ENCODE data around the gene ZNF76.

Gene ZNF76

GRCh38 chr6:35216851-35217811 is 42.4 kb upstream of the ZNF76 start:
- TF ChIP-seq CTCF (IDR thresholded peaks at IDR 0.05; ENCODE audit: low read length, missing control alignments), result no peak
- H3K4me3 ChIP-seq (replicated peaks; ENCODE audit: low read depth, low read length), result no peak overlapping the region

GRCh38 chr6:35218021-35218420 is 41.5 kb upstream of the ZNF76 start:
- TF ChIP-seq CTCF (IDR thresholded peaks at IDR 0.05; ENCODE audit: low read length, missing control alignments), result no peak
- DNase-seq (ENCODE audit: low read depth), result peak; percentile 58
- H3K4me3 ChIP-seq (replicated peaks; ENCODE audit: low read depth, low read length), result no peak overlapping the region

More at GRCh38 chr6:35216851-35217811, 42.4 kb upstream of the ZNF76 start:
- no peak for DNase-seq (ENCODE audit: low read depth)

- no peak overlapping the region for H3K4me3 ChIP-seq (replicated peaks; ENCODE audit: low read depth, low read length)
- no peak for DNase-seq (ENCODE audit: low read depth)
- TF ChIP-seq CTCF (IDR thresholded peaks at IDR 0.05; ENCODE audit: low read length, missing control alignments), result no peak
Observed at GRCh38 chr6:35218456-35218855, 41.1 kb upstream of the ZNF76 start.

GRCh38 chr6:35219683-35220326 is 39.7 kb upstream of the ZNF76 start:
- no peak for DNase-seq (ENCODE audit: low read depth)
- TF ChIP-seq CTCF (IDR thresholded peaks at IDR 0.05; ENCODE audit: low read length, missing control alignments), result no peak
- H3K4me3 ChIP-seq (replicated peaks; ENCODE audit: low read depth, low read length), result no peak overlapping the region

GRCh38 chr6:35220711-35221110 is 38.8 kb upstream of the ZNF76 start:
- no peak overlapping the region for H3K4me3 ChIP-seq (replicated peaks; ENCODE audit: low read depth, low read length)
- TF ChIP-seq CTCF (IDR thresholded peaks at IDR 0.05; ENCODE audit: low read length, missing control alignments), result no peak
- no peak for DNase-seq (ENCODE audit: low read depth)

GRCh38 chr6:35223396-35223795 is 36.1 kb upstream of the ZNF76 start:
- no peak overlapping the region for H3K4me3 ChIP-seq (replicated peaks; ENCODE audit: low read depth, low read length)
- TF ChIP-seq CTCF (IDR thresholded peaks at IDR 0.05; ENCODE audit: low read length, missing control alignments), result no peak
- DNase-seq (ENCODE audit: low read depth), result no peak
